Hematopoietic multipotent progenitor cell treated with erythropoietin and hydrocortisone succinate and interleukin-3 and kit ligand, for 17 days (in vitro differentiated cells): ENCODE results near the gene NPIPB2.
"Not testable (repeated sequence)": the region's sequence is repeated elsewhere in the genome, so short reads cannot be mapped to it uniquely, and the experiment has no call there.

Experiments
- DNase-seq: peaks from one replicate; pipeline ENCODE4 v3.0.0-alpha.2; 2015; ENCODE audit warnings: low spot score

The NPIPB2 gene

DNA sequence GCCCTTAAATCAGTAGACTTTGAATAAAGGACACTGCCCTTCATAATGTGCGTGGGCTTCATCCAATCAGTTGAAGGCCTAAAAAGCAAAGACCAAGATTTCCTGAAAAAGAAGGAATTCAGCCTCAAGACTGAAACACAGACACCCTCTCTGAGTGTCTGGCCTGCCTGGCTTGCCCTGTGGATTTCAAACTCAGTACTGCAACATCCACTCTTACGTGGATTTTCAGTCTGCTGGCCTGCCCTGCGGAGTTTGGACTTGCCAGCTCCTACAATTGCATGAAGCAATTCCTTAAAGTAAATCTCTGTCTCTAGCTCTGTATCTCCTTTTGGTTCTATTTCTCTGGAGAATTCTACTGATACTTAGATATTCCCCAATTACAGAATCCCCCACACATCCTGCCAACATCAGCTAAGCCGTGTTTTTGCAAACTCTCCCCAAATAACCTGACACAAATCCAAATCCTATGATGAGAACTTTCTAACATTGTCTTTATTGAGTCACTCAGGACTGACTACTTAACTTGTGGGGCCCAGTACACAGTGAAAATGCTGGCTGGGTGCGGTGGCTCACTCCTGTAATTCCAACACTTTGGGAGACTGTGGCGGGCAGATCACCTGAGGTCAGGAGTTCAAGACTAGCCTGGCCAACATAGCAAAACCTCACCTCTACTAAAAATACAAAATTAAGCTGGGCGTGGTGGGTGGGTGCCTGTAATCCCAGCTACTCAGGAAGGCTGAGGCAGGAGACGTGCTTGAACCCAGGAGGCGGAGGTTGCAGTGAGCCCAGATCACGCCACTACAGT, 15.9 kb upstream of the NPIPB2 start:
- no peak for DNase-seq

DNA sequence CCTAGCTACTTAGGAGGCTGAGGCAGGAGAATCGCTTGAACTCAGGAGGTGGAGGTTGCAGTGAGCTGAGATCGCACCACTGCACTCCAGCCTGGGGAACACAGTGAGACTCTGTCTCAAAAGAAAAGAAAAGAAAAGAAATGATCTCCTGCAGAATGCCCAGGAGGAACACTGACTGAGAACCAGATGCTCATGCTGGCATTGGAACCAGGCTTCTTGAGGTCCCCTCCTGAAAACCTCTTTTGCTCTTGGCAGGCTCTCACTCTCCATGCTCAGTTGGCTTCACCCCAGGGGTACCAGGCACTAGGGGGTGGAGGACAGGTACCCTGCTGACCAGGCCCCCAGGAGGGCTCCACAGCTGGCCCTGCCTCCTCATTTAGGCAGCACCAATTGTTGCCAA, 14.7 kb upstream of the NPIPB2 start:
- no peak for DNase-seq

DNA sequence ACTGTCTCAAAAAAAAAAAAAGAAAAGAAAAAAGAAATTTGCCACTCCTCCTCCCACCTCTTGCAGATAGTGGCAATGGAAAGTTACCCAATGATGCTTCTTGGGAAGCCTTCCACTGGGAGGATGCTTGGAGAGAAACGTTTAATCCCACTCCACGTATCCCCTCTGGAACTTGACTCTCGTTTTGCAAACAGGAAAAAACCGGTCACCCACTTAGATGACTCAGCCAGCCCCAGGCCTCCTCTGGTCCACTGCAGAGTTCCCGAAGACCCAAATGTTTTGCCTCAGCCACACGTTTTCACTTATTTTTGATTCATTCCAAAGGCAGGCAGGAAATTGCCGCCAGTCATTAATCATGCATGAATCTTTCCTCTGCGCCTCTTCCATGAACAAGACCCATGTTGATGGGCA, 13.9 kb upstream of the NPIPB2 start:
- no peak for DNase-seq

DNA sequence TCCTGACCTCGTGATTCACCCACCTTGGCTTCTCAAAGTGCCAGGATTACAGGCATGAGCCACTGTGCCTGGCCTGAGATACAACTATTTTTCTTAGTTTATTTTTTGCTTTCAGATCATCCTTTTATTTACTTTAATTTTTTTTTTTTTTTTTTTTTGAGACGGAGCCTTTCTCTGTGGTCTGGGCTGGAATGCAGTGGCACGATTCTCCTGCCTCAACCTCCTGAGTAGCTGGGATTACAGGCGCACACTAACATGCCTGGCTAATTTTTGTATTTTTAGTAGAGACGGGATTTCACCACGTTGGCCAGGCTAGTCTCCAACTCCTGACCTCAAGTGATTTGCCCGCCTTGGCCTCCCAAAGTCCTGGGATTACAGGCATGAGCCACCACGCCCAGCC, 11.7 kb upstream of the NPIPB2 start:
- not testable (repeated sequence) for DNase-seq

DNA sequence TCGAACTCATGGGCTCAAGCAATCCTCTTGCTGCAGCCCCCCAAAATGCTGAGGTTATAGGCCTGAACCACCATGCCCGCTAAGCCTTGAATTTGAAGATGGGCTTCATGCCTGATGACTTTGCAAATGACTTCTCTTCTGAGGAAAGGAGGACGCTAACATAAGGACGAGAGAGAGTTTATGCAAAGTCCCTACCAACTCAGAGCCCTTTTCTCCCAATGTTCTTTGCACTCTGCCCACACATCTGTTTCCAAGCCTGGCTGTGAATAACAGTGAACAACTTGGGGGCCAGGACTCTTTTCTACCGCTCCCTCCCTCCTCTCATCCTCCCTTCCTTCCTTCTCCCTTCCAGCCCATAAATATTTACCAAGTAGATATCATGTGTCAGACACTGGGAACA, 8.5 kb upstream of the NPIPB2 start:
- no peak for DNase-seq

DNA sequence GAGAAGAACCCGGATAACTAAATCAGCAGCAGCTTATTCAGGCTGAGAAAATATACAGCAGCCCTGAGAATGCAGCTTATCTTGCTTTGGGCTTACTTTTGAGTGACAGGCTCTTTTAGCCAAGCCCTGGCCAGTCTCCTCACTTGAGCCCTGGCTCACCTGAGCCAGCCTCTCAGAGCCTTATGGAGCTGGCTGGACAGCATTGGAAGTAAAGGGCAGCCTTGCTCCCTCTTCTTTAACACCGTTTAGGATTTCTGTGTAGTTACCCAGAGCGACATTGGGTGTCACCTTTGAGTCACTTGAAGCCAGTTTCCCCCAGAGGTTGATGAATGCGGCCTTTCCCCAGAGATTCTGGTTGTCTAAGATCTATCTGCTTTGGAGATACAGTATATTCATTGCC, 7.7 kb upstream of the NPIPB2 start:
- peak; percentile 71 for DNase-seq

DNA sequence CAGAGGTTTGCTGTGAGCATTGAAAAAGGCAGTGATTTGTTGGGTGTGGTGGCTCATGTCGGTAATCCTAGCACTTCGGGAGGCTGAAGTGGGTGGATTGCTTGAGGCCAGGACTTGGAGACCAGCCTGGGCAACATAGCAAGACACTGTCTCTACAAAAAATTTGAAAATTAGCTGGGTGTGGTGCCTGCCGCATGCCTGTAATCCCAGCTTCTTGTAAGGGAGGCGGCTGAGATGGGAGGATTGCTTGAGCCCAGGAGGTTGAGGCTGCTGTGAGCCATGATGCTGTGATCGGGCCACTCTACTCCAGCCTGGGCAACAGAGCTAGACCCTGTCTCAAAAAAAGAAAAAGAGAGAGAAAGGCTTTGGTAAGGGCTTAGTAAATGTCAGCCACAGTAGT, 7.0 kb upstream of the NPIPB2 start:
- DNase-seq, result no peak

DNA sequence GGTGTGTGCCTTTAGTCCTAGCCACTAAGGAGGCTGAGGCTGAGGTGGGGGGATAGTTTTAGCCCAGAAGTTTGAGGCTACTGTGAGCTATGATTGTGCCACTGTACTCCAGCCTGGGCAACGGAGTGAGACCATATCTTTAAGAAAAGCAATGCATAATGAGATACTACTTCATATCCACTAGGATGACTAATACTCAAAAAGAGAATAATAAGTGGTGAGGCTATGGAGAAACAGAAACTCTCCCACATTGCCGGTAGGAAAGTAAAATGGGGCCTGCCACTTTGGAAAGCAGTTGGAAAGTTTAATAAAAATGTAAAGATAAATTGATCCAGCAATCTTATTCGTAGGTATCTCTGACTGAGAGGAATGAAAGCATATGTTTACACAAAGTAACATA, 4.6 kb upstream of the NPIPB2 start:
- no peak for DNase-seq

DNA sequence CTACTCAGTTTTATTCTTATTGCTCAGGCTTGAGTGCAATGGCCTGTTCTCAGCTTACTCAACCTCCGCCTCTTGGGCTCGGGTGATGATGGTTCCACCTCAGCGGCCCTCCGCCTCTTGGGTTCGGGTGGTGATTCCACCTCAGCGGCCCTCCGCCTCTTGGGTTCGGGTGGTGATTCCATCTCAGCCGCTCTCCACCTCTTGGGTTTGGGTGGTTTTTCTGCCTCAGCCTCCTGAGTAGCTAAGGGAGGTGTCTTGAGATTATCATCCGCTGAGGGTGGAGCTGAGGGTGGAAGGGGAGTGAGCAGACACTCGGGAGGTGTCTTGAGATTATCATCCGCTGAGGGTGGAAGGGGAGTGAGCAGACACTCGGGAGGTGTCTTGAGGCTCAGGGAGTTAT, 14.5 kb downstream of the NPIPB2 start:
- DNase-seq, result peak; percentile 69

DNA sequence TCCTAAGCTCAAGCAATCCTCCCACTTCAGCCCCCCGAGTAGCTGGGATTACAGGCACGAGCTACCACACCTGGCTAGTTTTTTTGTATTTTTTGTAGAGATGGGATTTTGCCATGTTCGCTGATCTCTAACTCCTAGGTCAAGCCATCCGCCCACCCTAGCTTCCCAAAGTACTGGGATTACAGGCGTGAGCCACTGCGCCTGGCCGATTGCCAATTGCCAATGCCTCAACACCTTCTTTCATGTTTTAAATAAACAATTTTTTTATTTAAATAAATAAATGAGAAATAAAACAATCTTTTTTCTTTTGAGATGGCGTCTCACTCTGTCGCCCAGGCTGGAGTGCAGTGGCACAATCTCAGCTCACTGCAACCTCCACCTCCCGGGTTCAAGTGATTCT, 17.8 kb downstream of the NPIPB2 start:
- not testable (repeated sequence) for DNase-seq

DNA sequence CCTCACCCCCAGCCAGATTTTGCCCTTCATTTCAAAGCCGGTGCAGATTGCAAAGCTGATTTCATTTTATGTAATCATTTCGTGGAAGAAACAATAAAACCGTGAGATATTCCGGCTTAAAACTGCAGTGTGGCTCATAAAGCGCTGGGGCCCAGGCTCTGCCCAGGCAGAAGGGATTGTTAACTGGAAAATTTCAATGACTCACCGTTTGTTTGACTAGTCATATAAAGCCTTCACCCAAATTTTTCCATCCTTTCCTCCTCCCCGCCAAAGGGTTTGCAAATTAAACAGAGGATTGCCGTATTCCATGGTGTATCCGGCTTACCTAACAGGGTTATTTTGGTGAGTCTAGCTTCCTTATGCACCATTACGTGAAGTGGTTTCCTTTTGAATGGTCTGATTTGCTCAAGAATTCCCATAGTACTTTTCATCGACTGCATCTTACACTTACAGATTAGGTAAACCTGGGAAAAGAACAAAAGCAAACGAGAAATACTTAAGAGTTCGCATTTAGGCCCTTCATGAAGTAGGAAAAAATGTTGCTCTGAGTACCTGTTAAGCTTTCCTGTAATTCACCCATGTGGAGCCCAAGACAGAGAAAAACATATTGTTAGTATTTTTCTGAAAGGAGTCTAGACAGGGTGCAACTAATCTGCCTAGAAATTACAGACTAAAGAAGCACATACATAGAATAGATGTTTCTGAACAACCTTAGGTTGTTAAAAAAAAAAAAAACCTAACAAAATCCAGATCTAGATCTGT, 25.1 kb downstream of the NPIPB2 start:
- no peak for DNase-seq

DNA sequence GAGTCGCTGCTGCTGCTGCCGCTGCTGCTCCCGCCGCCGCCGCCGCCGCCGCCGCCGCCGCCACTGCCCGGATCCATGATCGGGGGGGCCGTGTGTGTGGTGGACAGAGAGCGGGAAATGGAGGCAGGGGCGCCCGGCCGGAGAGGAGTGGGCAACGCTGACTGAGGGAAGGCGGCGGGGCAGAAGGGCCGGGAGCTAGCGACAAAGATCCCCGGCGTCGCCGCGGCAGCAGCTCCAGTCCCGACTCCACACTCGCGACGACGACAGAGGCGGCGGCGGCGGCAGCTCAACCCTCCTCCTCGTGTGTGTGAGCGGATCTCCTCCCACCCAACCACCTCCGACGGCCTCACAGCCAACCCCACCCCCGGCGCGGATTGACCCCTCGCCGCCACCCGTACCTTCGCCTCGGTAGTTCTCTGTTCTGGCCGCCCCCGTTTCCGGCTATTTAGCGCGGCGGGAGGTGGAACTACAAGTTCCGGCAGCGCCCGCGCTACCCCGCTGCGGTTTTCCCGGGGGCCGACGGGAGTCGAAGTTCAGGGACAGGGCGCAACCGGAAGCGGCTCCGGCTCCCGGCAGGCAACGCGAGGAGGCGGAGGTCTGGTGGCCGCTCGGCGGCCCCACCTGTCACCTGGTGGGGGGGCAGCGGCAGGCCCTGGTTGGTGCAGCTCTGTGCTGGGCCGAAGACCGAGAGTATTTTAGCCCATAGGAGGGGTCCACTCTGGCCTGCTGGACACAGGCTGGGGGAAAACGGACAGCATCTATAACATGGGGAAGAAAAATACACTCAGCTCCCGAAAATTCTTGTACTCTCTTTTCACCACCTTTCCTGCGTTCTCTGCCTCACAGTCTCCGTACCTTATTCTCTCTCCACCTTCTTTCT, 26.0 kb downstream of the NPIPB2 start, which contains the start of gene GSPT1:
TSS of gene GSPT1 (minus strand) at position 313 of the 880 bp plus-strand sequence. CDS start at position 77, 236 bp downstream.
- DNase-seq, result peak; percentile 98

DNA sequence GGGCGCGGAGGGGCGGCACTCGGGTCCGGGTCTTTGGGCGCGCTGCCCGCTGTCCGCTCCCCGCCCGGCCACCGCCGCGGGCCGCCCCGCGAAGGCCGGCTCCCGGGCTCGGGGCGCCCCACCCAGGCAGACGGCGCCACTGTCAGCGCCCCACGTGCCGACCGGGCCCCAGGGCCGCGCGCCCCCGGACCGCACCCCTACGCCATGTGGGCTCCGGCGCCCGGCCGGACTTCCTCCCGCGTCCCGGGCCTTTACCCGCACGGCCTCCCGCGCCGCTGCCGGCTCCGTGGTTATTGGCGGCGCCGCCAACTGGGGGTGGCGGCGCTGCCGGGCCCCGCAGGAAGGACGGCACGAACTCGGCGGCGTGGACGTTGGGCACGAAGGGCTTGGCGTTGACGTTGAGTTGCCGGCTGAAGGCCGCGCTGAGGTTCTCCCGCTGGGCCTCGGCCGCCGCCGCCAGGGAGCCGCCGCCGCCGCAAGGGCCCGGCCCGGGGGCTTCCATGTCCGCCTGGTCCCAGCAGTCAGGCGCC, 26.7 kb downstream of the NPIPB2 start:
- peak; percentile 71 for DNase-seq

DNA sequence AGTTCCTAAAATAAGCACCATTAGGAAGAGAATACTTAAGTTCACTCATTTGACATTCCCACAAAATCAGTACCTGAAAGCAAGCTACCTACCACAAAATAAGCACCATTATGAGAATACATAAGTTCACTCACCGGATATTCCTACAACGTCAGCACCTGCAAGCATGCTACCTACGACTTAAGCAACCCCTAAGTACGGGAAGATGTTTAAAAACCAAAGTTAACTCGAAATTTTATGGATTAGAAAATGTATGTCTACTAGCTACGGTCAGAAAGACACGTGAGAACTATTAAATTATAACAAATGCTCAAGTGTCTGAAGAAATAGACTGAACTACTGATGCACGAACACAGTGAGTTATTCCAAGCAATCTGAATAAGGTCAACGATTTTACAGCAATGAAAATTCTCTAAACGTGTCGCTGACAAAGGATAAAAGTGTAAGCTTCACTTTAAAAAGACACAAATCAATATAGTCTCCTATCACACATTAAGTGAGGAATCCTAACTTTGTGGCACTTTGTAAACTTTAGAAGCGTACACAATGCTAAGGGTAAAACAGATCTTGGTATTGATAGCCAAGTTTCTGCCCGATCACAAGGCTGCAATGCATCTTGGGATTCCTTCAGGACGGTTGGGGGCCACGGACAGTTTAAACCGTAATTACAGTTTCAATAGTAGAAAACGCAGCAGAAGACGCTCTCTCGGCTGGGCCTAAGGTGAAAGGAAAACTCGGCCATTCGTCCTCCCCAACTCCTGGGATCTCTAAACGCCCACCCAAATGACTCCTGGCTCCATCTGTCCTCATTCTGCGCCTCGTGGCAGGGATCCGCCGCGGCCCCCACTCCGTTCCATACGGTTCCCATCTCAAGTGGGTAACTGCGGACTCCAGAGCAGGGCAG, 27.4 kb downstream of the NPIPB2 start:
- DNase-seq, result peak; percentile 71

DNA sequence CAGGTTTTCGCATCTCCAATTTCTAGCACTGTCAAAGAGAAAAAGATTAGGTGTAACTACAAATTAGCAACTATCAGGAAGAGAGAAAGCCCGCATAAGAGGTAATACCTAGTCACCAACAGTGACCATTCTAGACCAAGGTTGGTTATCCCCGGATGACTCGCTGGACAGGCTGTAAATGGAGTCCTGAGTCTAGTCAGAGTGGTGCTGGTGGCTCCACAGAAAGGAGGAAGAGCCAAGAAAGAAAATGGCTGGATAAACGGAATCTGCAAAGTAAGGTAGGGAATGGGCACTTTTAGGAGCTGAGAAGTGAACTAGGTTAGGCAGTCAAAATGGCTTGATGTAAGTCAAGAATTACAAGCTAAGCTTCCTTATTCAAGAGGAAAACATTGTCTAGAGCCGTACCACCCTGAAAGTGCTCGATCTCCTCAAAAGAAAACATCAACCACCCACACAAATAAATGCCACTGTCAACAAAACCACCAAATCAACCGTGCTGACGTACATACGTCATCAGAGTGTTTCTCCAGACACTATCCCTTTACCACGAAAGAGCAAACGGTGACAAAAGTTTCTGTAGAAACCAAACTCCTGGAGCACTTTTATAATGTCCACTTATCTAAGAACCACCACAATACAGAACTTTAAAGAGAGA, 28.3 kb downstream of the NPIPB2 start:
- DNase-seq, result peak; percentile 66

DNA sequence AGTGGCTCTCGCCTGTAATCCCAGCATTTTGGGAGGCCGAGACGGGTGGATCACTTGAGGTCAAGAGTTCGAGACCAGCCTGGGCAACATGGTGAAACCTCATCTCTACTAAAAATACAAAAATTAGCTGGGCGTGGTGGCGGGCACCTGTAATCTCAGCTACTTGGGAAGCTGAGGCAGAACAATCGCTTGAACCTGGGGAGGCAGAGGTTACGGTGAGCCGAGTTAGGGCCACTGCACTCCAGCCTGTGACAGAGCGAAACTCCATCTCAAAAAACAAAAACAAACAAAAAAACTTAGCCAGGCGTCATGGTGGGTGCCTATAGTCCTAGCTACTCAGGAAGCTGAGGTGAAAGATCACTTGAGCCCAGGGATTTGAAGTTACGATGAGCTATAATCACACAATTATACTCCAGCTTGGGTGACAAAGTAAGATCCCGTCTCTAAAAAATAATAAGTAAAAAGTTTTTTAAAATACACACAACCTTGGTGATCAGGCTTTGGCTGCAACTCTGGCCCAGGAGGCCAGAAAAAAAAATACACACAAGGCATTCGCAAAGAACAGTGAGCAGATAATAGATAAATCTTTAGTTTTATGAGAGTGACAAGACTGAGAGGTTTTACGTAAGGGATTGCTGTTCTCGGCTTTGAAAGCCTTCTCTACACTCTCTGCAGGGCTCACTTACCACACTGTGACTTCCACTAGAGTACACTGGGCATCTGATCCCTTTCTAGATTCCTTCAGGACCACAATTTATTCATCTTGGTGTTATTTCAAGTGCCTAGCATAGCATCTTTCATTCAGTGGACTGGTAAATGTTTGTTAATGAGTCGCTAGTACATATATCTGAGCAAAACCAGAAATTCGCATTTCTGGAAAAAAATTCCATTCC, 31.9 kb downstream of the NPIPB2 start:
- DNase-seq, result no peak

DNA sequence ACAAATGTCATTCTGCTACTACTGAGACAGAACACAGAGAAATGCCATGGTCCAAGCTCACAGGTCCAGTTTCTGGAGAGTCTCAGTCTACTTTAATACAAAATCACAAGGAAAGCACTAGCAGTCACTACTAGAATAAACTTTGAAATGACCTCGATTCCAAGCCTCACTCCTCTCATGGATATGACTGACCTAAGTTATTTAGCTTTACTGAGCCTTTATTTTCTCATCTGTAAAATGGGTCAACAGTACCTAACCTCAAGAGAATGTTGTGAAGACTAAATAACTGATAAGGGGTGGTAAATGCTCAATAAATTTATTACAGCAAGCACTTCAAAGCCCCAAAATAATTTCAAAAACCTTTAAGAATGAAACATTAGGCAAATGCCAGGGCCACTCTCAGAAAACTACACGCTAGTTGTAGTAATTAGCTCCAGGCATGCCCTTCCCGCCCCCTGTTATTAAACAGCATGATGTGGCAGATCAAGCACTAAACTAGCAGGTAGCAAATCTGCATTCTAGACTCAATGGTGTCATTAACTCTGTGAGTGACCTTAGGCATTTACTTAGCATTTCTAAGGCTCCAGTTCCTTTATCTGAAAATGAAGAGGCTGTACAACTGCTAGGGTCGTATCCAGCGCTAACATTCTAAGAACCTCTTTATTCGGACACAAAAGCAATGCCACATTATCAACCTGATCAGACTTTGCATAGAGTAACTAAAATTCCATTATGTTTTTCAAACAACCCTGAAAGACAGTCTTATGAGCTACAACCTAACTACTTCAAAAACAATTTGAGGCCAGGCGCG, 34.5 kb downstream of the NPIPB2 start:
- no peak for DNase-seq

DNA sequence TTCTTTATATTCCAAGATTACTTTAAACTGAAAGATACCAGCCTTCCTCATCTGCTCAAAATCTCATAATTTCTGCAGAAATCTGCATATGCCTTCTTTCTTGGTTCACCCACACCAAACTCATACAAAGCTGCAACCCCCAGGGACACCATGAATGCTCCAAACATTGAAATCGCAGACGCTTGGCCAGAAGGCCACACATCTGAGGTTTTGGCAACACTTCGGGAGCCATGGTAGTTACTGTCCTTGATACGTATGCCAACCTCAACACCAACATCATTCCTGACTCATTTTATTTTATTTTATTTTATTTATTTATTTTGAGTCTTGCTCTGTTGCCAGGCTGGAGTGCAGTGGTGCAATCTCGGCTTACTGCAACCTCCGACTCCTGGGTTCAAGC, 37.9 kb downstream of the NPIPB2 start:
- no peak for DNase-seq

DNA sequence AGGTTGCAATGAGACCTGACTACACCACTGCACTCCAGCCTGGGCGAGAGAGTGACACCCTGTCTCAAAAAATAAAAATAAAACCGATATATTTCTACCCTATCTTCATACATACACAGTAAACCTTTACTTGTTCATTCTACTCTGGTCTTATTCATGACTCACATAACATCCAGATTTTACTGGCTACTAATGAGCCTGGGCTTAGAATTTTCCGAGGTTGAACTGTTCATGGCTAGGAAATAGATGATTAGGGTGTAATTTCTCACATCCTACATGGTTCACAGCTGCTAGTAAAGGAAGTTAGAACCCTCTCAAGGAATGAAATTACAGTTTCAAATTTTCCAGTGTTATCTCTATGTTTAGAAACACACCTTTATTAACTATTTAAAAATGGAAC, 40.8 kb downstream of the NPIPB2 start:
- DNase-seq, result no peak
